HG03521 (cell line): ENCODE results near the gene UVRAG.

ENCODE experiments used
- ATAC-seq: cut with Tn5 transposase; IDR thresholded peaks from one replicate; pipeline ENCODE4 v1.9.1; 2021; ENCODE audit warnings: mild to moderate bottlenecking, moderate library complexity; ENCODE audit not compliant: unreplicated experiment

Gene UVRAG

DNA sequence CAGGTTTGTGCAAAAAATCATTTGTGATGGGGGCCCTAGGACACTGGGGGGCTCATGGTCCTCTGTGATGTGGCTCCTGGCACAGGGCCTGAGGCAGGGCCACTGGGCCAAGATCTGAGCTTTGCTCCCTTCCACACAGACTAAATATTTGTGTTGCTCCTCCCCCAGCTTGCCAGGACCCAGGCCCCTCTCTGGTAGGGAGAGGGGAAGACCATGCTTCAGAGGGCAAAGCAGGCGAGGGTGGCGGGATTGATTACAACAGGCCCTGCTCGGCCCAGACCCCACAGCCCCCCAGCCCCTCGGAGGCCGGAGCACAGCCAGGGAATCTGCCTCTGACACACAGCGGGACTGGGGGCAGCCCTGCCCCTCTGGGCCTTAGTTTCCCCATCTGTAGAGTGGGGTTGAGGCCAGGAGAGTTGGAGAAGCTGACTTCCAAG lies 362.3 kb downstream of the UVRAG start:
- no peak for ATAC-seq

DNA sequence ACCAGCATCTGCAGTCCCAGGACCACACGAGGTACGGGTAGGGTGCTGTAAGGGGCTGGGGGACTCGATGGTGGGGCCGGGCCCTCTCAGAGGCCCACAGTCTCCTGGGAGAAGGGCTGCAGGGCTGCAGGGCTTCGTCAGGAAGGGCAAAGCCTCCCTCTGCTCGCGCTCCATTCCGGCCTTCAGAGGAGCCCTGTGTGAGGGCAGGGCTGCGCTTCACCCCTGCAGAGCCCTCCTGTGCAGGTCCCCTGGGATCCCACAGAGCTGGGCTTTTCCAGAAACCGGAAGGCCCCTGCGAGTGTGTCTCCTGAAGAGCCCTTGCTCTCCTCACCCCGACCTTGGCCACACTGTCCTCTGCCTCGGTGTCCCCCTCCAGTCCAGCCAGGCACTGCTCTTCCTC lies 364.1 kb downstream of the UVRAG start:
- ATAC-seq, result no peak

- ATAC-seq, result no peak
Measured at GRCh38 chr11:76181371-76181770, 366.4 kb downstream of the UVRAG start.

GRCh38 chr11:76184551-76184993 lies 369.6 kb downstream of the UVRAG start:
- no peak for ATAC-seq

DNA sequence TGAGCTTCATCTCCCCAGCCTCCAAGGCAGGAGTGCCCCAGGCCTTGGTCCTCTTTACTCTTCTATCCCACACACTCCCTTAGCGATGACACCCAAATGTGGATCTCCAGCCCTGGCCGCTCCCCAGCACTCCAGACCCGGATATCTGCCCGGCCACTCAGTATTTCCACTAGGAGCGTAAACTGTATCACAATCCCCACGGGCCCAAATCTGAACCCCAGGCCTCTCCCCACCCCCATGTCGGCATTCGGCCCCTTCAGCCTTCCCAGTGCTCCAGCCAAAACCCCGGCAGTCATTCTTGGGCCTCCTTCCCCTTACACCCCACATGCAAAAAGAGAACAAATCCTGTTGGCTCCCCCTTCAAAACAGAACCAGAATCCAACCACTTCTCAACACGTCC lies 370.5 kb downstream of the UVRAG start:
- no peak for ATAC-seq

DNA sequence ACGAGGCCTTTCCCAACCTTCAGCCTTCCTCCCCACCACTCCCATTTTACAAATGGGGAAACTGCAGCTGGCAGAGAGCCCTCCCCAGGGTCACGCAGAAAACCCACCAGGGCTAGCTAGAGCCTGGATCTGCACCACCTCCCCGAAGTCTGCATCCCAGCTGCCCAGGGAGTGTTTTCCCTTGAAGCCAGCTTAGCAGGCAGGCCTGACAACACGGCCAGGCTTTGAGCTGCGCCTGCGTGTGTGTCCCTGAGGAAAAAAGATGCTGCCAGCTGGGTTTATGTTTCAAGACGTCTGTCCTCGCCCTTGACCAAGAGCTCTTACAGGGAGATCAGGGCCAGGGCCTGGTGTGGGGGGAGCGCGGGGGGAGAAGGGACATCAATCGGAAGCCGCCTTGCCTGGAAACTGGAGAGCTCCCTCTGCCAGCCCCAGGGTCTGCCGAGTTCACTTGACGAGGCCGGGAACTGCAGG lies 371.0 kb downstream of the UVRAG start:
- no peak for ATAC-seq

GRCh38 chr11:76186776-76187279 lies 371.8 kb downstream of the UVRAG start:
- no peak for ATAC-seq

DNA sequence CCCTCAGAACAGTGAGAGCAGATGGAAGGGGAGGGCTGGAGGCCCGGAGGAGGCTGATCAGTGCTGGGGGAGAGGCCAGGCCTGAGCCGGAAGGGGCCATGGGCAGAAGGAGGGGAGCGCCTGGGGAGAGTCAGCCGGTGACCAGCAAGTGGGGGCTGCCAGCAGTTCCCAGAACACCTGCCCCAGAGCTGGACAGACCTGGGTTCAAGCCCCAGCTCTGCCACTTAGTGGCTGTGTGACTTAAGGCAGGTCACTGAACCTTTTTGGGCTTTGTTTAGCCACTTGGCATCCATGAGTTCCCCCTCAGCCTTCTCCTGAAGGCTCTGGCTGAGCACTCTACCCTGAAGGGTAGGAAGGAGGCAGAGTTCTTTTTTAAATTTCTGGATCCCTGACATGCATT lies 373.9 kb downstream of the UVRAG start:
- ATAC-seq, result no peak

DNA sequence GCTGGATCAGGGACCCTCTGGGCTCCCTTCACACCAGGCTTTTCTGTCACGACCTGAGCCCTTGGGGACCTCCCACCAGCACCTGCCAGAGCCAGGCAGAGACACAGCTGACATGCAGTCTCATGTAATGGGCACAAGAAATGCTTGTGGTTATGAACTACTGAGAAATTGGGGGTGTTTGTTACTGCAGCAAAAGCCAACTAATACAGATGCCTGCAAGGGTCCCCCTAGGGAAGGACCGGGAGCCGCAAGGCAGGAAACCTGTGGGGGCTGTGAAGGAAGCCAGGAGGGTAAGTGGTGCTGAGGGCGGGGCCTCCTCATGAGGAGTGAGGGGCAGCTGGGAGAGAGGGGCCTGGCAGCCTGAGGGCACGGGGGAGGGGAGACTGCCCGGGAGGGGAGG lies 374.7 kb downstream of the UVRAG start:
- no peak for ATAC-seq

GRCh38 chr11:76190376-76190775 lies 375.4 kb downstream of the UVRAG start:
- no peak for ATAC-seq
